Activated CD4-positive, alpha-beta T cell treated with anti-CD3 and anti-CD28 coated beads for 1 hour (primary cell): Measurements from ENCODE around the gene CT47C1.

Experiments used
- DNase-seq: peaks from one replicate; pipeline ENCODE4 v3.0.0-alpha.2; 2020

CT47C1 gene

DNA sequence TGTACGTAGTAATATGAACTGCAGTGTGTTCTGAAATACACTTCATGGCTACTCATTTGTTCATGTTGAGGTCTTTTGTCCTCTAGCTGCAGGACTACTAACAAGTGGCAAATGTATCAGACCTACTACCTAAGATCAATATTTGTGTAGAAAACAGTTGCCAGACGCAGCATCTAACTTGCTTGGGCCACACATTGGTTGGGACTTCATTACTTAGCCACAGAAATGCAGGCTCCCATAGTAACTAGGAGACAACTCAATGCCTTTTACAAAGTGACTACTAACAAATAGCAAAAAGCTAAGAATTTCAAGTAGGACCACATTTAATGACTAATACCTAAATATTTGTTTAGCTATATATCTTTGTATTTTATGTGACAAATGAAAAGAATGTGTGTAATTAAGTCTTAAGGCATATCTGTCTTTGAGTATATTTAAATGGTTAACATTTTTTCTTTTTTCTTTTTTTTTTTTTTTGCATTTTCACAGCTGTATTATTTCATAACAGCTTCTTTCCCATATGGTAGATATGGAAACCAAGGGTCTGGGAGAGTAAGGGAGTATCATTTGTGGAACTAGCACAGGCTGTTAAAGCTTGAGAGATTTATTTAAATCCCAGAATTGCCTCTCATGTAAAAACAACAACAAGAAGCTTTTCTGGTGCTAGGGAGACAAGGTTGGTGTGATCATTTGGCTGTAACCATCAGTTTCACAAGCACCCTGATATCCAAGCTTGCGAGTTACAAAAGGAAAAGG is 2.7 kb downstream of the CT47C1 start:
- no peak for DNase-seq

DNA sequence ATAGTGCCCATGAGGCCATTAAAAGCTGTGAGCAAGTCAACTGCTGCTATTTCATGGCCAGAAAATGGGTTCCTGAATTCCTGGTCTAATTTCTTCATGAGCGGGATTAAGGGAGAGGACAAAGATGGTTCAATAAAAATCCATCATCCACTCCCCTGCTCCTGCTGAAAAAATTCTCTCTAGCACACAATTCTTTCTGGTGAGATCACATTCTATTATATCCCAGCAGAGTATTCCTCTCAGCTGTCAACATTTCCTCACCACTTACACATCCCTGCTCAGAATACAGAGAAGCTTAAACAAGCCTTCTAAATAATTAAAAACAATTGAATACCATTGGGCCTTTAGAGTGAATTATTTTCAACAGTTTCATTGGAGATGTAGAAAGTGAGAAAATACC is 9.5 kb downstream of the CT47C1 start:
- no peak for DNase-seq

DNA sequence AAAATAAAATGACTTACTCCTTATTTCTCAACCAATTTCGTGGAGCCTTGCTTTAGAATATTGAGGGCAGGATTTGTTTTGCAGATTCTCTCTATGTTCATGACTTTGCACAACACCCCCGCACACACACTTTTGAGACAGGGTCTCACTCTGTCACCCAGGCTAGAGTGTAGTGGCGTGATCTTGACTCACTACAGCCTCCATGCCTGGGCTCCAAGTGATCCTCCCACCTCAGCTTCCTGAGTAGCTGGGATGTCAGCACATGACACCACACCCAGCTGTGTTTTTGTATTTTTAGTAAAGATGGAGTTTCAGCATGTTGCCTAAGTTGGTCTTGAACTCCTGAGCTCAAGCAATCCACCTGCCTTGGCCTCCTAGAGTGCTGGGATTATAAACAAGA is 12.0 kb downstream of the CT47C1 start:
- no peak for DNase-seq

DNA sequence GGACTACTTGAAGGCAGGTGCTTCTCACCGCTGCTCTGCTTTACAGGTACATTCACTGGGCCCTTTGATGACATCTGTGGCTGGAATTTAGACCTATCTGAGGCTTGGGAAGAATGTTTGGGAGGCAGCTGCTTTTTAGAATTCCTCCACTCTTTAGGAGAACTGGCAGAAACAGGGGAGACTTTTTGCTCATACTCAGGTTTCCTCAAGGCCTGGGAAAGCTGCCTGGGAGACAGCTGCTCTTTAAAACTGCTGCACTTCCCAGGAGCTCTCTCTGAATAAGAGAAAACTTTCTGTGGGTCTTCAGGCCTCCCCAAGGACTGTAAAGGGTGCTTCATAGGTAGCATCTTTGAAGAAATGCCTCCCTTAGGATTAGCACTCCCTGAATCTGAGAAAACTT is 14.3 kb downstream of the CT47C1 start:
- no peak for DNase-seq

DNA sequence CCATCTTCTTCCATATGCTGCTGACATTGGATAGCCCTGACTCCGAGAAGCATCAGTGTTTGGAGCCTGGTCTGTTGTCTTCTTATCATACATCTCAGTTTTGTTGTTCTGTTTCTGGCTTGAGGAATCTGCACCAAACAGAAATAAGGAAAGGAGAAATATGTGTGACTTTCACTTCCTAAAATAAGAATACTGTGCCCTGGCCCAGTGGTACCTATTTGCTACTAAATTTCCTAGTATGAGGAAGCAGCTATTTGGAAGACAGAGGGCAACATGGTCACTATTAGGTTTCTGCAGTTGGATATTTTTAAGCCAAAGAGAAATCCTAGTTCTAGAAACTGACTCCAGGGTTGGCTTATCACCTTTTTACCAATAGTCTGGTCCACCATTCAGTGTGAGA is 16.8 kb downstream of the CT47C1 start:
- no peak for DNase-seq

DNA sequence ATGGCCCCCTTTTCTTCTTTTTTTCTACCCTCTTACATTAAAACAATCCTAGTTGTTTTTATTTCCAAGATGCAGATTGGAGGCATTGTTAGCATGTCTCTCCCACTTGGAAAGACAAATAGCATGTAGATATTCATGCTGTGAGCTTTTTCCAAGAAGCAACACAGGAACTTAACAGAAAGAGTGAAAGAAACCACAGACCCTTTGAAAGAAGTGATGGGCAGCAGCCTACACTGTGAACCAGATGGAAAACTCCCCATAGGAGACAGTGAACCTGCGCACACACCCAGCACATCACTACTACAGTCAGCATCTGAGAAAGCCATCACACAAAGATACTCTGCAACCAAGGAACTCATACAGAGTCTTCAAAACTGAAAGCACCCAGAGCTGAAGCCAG is 17.8 kb downstream of the CT47C1 start:
- no peak for DNase-seq

DNA sequence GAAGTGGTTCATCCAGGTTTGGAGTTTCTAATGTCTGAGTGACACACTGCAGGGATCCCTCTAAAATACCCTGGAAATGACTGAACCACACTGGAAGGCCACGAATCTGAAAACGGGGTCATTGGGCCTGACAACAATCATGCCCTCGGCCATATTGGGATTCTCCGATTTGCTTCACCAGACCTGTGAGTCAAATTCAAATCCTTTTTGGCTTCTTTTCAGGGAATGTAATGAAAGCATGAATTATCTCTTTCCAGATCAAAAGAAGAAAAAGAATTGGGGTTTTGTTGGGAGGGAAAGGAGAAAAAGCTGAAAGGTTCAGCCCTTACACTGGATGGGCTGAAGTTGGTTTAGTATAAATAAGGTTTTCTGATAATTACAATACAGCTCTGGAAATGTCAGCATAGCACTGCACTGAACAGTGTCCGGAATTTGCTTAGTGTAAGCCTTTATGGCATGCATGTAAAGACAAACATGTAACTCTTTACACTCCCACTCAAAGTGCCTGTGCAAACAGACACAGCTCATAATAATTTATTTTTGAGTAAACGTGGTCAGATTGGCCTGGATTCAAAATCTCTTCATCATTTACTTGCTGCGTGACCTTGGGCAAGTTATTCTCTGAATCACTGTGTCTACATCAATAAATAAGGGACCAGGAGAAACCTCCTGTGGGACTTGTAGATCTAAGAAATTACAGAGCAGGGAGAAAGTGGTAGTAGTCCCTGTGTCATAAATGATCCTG is 21.4 kb downstream of the CT47C1 start:
- no peak for DNase-seq

DNA sequence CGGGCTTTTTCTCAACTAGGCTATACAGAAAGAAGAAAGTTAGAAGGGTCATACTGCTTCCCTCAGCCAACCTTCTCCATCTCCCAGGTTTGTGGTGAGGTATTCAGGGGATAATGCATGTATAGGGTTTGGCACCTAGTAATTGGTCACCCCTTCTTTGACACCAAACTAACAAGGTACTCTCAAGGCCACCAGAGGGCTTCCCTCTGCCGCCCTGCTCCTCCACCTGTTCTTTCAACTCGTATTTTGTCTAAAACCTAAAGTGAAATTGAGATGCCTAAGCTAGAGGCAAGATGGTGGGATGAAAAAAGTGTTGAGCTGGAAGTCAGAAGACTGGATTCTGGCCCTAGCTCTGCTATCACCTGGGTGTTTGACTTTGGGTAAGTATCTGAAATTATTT is 22.0 kb downstream of the CT47C1 start:
- DNase-seq, result no peak

DNA sequence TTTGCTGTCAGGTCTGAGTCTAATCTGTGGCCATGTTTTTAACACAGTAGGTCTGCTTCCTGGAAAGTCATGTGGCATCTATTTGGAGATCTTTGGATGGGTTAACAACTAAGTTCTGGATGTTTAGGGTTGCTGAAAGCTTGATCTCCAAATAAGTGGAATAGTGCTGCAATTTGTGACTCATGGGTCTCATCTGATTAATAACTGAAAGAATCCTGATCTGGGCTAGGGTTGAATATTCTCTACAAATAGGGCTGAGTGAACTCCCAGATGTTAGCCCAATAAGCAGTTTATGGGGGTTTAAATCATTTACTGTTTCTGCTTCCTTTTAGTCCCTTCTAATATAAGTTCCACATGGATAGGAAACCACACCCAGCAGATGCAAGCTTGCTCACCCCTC is 23.1 kb downstream of the CT47C1 start:
- no peak for DNase-seq

DNA sequence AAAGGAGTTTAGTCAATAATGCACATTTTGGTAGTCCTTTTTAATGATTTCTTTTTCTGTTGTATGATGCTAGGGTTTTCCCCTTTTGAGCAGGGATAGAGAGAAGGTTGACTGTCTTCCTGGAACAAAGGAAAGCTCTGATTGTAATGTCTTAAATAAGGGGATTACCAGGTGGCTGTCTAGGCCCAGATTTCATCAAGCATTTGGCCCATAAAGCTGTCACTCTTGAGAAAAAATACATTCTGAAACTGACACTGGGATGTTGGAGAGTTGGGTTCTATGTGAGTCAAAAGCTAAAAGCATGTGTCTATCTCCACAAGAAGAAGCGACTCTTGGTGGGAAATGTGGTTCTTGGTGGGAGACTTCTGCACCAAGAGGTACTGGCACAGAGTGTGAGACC is 28.4 kb downstream of the CT47C1 start:
- no peak for DNase-seq

DNA sequence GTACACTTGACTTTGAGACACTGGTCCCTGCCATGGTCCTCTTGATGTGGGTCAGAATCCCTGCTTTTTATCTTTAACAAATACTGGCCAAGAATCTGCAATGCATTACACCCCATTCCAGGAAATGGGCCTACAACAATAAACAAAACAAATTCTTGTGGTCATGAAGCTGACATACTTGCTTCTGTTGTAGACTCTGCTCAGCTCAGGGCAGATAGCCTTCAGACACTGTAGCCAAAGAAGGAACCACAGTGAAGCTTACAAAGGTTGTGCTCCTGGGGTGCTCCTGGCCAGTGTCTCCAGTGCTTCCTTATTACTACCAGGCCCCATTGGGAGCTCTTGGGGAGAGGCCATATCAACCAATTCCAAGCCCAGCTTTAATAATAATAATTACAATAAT is 33.0 kb downstream of the CT47C1 start:
- no peak for DNase-seq

DNA sequence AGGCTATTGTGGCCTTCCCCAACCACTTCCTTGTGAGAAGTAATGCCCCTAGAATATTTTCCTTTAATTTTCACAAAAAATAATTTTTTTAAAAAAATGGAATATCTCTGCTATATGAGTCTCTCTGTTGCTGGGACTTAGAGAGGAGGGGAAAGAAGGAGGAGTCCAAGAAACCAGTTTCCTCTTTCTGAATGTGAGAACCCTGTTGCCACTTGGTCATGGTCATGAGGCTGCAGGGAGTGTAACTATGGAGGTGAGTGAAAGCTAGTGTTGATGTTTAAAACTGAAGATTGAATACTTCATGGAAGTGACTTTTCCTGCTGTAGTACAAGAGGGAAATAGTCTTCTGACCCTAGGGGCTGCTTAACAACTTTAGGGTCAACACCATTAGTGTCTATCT is 34.4 kb downstream of the CT47C1 start:
- DNase-seq, result no peak

DNA sequence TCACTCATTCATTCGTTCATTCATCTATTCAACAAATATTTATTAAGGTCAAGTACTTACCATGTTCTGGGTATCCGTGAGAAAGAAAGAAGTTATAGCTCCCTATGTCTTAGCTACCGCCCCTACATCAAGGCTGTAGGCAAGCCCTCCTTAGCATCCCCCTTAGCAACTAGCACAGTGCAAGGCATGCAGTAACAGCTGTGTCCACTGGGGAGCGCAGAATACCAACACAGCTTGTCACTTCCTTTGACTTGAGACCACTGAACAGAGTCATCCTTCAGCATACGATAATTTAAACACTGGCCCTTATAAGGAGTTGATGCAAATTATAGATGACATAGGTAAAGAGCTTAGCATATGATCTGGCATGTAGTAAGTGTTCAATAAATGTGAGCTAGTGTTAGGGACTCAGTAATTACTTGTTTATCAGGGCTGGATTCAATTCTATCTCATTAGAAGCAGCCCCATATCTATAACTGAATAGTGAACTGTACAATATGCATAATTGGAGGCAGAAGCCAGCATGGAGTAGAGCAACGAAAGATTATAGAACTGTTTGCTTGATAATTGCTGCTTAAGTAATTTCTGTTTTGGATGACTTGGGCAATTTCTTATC is 46.1 kb downstream of the CT47C1 start:
- peak; percentile 15 for DNase-seq

DNA sequence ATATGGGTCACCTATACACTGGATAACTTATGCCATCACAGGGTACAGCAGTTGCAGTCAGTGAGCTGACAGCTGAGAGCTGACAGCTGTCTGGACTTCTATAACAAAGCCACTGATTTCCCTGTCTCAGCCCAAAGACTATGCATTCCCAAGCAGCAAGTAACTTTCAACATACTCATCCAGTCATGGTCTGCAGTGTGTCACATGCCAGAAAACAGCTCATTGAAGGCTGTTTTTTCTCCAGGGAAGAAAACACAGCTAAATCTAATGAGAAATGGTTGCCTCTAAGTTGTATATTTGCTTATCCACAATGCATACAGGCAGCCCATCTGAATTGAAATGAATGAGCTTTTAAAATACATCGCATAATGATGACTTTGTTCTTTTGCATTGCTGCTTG is 48.5 kb downstream of the CT47C1 start:
- no peak for DNase-seq
